ENCODE measurements around the gene CACHD1. TPM values are rescaled to one million over a fixed set of nuclear protein-coding genes. Genes with fewer than 3 reads are reported as not detected.

The CACHD1 gene
- total RNA-seq, 1 experiment from 2014 or later, result 8.4 TPM

DNA sequence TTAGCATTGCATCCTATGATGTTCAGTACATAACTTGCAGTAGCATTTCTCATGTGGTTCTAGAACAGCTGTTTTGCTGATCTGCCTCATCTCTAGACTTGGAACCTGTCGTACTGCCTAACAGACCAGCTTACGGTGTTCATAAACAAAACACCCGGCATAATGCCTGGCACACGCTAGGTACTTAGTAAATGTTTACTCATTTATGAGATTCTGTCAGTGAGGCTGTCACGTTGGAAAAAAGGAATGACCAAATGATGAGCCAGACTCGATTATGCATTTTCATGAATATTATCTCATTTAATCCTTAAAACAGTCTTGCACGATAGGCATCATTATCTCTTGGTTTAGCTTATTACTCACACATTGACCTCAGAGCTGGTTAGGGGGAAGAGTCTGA is 46.4 kb downstream of the CACHD1 start:
- BruUV-seq (replicated peaks), result no TSS peak
- Histone ChIP-seq H3K27me3 (ENCODE audit: insufficient read depth, low read length) (no peaks in the 10 kb centered on the region), H3K9me3 (ENCODE audit: control insufficient read depth in 1 of 2, insufficient read depth in 1 of 2, low read depth in 1 of 2, low read length in 2 of 2) (no peaks in the 10 kb centered on the region), H2AFZ (ENCODE audit: low read depth, low read length, poor library complexity, severe bottlenecking) (no peak overlapping the region), H3K79me2 (ENCODE audit: insufficient read depth, low read length) (no peaks in the 10 kb centered on the region; the same call in none of the 2 replicates), H3K9ac (ENCODE audit: low read length) (no peak overlapping the region), H3K27ac (ENCODE audit: low read depth, low read length) (no peak overlapping the region), H3K9me2 (ENCODE audit: insufficient read depth) (no peaks in the 10 kb centered on the region), H3K4me3 (replicated peaks in 1 of 2; ENCODE audit: low read depth in 1 of 2, low read length in 2 of 2) (no peak overlapping the region), H3K36me3 (ENCODE audit: control insufficient read depth in 1 of 2, insufficient read depth in 2 of 2, low read length in 2 of 2) (no peaks in the 10 kb centered on the region), H3K4me1 (ENCODE audit: control insufficient read depth in 1 of 2, insufficient read depth in 2 of 2, low read length in 2 of 2) (no peaks in the 10 kb centered on the region), H3K4me2 (ENCODE audit: low read length) (no peak overlapping the region), H4K20me1 (ENCODE audit: insufficient read depth) (no peaks in the 10 kb centered on the region; the same call in 1 of the 2 replicates)
- intact Hi-C loops (cut with micrococcal nuclease), result no loop called here
- ChIA-PET POLR2A (no interaction called here), CTCF (no interaction called here), RAD21 (ENCODE audit: low non-redundant PET in 1 of 2, low total read pairs in 2 of 2, uncharacterized antibody in 2 of 2, unreplicated experiment in 2 of 2) (no interaction called here)
- DNase-seq (ENCODE audit: low read depth, low spot score) (no peak), ATAC-seq (no peak)
- TF ChIP-seq YY1 (IDR thresholded peaks at IDR 0.05; ENCODE audit: extremely low read depth, insufficient replicate concordance, low read depth, low read length) (no peak), FOSL1 (IDR thresholded peaks at IDR 0.05; ENCODE audit: low read depth) (no peak), RAD21 (IDR thresholded peaks at IDR 0.05; ENCODE audit: low read depth) (no peak)
- TF ChIP-seq, protein P1, sequence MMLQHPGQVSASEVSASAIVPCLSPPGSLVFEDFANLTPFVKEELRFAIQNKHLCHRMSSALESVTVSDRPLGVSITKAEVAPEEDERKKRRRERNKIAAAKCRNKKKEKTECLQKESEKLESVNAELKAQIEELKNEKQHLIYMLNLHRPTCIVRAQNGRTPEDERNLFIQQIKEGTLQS (IDR thresholded peaks at IDR 0.05), result no peak
- TF ChIP-seq, protein P2, sequence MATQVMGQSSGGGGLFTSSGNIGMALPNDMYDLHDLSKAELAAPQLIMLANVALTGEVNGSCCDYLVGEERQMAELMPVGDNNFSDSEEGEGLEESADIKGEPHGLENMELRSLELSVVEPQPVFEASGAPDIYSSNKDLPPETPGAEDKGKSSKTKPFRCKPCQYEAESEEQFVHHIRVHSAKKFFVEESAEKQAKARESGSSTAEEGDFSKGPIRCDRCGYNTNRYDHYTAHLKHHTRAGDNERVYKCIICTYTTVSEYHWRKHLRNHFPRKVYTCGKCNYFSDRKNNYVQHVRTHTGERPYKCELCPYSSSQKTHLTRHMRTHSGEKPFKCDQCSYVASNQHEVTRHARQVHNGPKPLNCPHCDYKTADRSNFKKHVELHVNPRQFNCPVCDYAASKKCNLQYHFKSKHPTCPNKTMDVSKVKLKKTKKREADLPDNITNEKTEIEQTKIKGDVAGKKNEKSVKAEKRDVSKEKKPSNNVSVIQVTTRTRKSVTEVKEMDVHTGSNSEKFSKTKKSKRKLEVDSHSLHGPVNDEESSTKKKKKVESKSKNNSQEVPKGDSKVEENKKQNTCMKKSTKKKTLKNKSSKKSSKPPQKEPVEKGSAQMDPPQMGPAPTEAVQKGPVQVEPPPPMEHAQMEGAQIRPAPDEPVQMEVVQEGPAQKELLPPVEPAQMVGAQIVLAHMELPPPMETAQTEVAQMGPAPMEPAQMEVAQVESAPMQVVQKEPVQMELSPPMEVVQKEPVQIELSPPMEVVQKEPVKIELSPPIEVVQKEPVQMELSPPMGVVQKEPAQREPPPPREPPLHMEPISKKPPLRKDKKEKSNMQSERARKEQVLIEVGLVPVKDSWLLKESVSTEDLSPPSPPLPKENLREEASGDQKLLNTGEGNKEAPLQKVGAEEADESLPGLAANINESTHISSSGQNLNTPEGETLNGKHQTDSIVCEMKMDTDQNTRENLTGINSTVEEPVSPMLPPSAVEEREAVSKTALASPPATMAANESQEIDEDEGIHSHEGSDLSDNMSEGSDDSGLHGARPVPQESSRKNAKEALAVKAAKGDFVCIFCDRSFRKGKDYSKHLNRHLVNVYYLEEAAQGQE (IDR thresholded peaks at IDR 0.05; ENCODE audit: low read depth), result no peak
- TF ChIP-seq, protein P3, sequence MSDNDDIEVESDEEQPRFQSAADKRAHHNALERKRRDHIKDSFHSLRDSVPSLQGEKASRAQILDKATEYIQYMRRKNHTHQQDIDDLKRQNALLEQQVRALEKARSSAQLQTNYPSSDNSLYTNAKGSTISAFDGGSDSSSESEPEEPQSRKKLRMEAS (IDR thresholded peaks at IDR 0.05), result no peak
- TF ChIP-seq, protein P4, sequence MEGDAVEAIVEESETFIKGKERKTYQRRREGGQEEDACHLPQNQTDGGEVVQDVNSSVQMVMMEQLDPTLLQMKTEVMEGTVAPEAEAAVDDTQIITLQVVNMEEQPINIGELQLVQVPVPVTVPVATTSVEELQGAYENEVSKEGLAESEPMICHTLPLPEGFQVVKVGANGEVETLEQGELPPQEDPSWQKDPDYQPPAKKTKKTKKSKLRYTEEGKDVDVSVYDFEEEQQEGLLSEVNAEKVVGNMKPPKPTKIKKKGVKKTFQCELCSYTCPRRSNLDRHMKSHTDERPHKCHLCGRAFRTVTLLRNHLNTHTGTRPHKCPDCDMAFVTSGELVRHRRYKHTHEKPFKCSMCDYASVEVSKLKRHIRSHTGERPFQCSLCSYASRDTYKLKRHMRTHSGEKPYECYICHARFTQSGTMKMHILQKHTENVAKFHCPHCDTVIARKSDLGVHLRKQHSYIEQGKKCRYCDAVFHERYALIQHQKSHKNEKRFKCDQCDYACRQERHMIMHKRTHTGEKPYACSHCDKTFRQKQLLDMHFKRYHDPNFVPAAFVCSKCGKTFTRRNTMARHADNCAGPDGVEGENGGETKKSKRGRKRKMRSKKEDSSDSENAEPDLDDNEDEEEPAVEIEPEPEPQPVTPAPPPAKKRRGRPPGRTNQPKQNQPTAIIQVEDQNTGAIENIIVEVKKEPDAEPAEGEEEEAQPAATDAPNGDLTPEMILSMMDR (IDR thresholded peaks at IDR 0.05 in 2 of 3, conservative IDR thresholded peaks at IDR 0.05 in 1 of 3; ENCODE audit: borderline replicate concordance in 1 of 3, insufficient read depth in 1 of 3, low read depth in 2 of 3, low read length in 2 of 3), result no peak

All from HCT116 (cell line).